Endothelial cell of umbilical vein (primary cell): ENCODE measurements around the gene NMNAT3. TPM values are rescaled to one million over a fixed set of nuclear protein-coding genes. Genes with fewer than 3 reads are reported as not detected.

Experiments used
- BruUV-seq: library from RNA; stranded (reverse); fragments of 400-500 nt; replicated peaks from 2 replicates; lab custom pipeline; 2021; lab: Mats Ljungman, UMichigan
- CTCF ChIA-PET: fragments of 300-600, 350-600 bp; sonication (Branson Sonifier 250); formaldehyde crosslinking; loops from one replicate; lab custom pipeline; 2021; ENCODE audit warnings: antibody characterized with exemption, inconsistent platforms; lab: Charles Lee
- POLR2A ChIA-PET: fragments of 300-600, 350-600 bp; sonication (Branson Sonifier 250); formaldehyde crosslinking; loops from one replicate; lab custom pipeline; 2021; ENCODE audit warnings: antibody characterized with exemption, inconsistent platforms; lab: Charles Lee
- DNase-seq: peaks from one replicate; pipeline ENCODE4 v3.0.0-alpha.2; 2011; ENCODE audit warnings: low read depth, low spot score
- FAIRE-seq: peaks from 2 replicates; lab custom pipeline; 2011; peaks lifted over from hg19 to GRCh38; lab: Jason Lieb, UNC
- H2AFZ ChIP-seq: 2 replicates; pipeline ENCODE4 v1.6.0; 2012; ENCODE audit warnings: low read depth, low read length, control low read depth, inconsistent platforms
- H3K27ac ChIP-seq: 2 replicates; pipeline ENCODE4 v1.5.1; 2011; ENCODE audit warnings: low read depth, mild to moderate bottlenecking, control low read depth, low read length, moderate library complexity; ENCODE audit not compliant: insufficient read depth
- H3K27me3 ChIP-seq, 2 experiments: 2 replicates each; pipeline versions ENCODE4 v1.6.0 to v1.6.1; 2011; ENCODE audit warnings: low read length in 2 of 2, mixed read lengths in 1 of 2; ENCODE audit not compliant: control insufficient read depth in 2 of 2, insufficient read depth in 2 of 2
- H3K36me3 ChIP-seq, 2 experiments: 2 replicates in 1 of 2; 3 replicates in 1 of 2; pipeline ENCODE4 v1.5.1; 2011; ENCODE audit warnings: low read length in 2 of 2, mild to moderate bottlenecking in 1 of 2, moderate library complexity in 1 of 2; ENCODE audit not compliant: control insufficient read depth in 2 of 2, insufficient read depth in 2 of 2; ENCODE audit errors: extremely low read depth in 1 of 2
- H3K4me1 ChIP-seq: 3 replicates; pipeline ENCODE4 v1.5.1; 2011; ENCODE audit warnings: mild to moderate bottlenecking, low read length; ENCODE audit not compliant: control insufficient read depth, insufficient read depth; ENCODE audit errors: extremely low read depth
- H3K4me2 ChIP-seq: 2 replicates; pipeline ENCODE4 v1.6.1; 2011; ENCODE audit warnings: low read length, control low read depth, mixed read lengths; ENCODE audit not compliant: insufficient read depth
- H3K4me3 ChIP-seq, 3 experiments: fragments of 200-600 bp in 1 of 3; sonication (generic), shearing (Covaris generic) in 1 of 3; replicated peaks in 1 of 3; 2 replicates each; pipeline ENCODE4 v1.5.1; 2011 to 2016; ENCODE audit warnings: control low read depth in 3 of 3, low read length in 3 of 3, mild to moderate bottlenecking in 2 of 3, inconsistent platforms in 1 of 3, low read depth in 1 of 3, moderate library complexity in 1 of 3; ENCODE audit not compliant: insufficient read depth in 1 of 3
- H3K79me2 ChIP-seq: 2 replicates; pipeline ENCODE4 v1.6.0; 2012; ENCODE audit warnings: low read length, inconsistent platforms; ENCODE audit not compliant: control insufficient read depth, insufficient read depth
- H3K9ac ChIP-seq: replicated peaks from 2 replicates; pipeline ENCODE3; 2011; ENCODE audit warnings: low read length, control low read depth; ENCODE audit not compliant: insufficient read depth; ENCODE audit errors: extremely low read depth
- H3K9me1 ChIP-seq: replicated peaks from 3 replicates; pipeline ENCODE4 v1.6.0; 2011; ENCODE audit warnings: mild to moderate bottlenecking, low read length; ENCODE audit not compliant: control insufficient read depth, insufficient read depth; ENCODE audit errors: extremely low read depth
- H3K9me3 ChIP-seq: replicated peaks from 2 replicates; pipeline ENCODE4 v1.5.1; 2012; ENCODE audit warnings: low read length, inconsistent platforms; ENCODE audit not compliant: control insufficient read depth, insufficient read depth
- H4K20me1 ChIP-seq: replicated peaks from 2 replicates; pipeline ENCODE3; 2011; ENCODE audit warnings: mild to moderate bottlenecking, low read length; ENCODE audit not compliant: control insufficient read depth, insufficient read depth; ENCODE audit errors: extremely low read depth
- EZH2 ChIP-seq: IDR thresholded peaks from 2 replicates; pipeline ENCODE4 v1.6.1; 2012; ENCODE audit warnings: borderline replicate concordance, low read depth, mild to moderate bottlenecking, moderate library complexity, low read length, inconsistent platforms; ENCODE audit not compliant: severe bottlenecking
- FOS ChIP-seq: IDR thresholded peaks from 2 replicates; pipeline ENCODE4 v1.6.1; 2011; ENCODE audit warnings: mild to moderate bottlenecking, low read length, moderate library complexity, borderline replicate concordance; ENCODE audit not compliant: insufficient read depth
- GATA2 ChIP-seq: IDR thresholded peaks from 2 replicates; pipeline ENCODE4 v1.7.0; 2011; ENCODE audit warnings: low read depth, mild to moderate bottlenecking, moderate library complexity, mixed read lengths, low read length; ENCODE audit not compliant: insufficient read length, insufficient read depth
- JUN ChIP-seq: IDR thresholded peaks from 2 replicates; pipeline ENCODE4 v1.6.1; 2011; ENCODE audit warnings: borderline replicate concordance, low read depth; ENCODE audit not compliant: insufficient read length, insufficient read depth
- MYC ChIP-seq: IDR thresholded peaks from one replicate; pipeline ENCODE4 v1.6.1; 2011; ENCODE audit warnings: mild to moderate bottlenecking, low read depth, low read length
- POLR2A ChIP-seq: IDR thresholded peaks from 2 replicates; pipeline ENCODE4 v1.6.1; 2012; ENCODE audit warnings: low read depth, mild to moderate bottlenecking, control low read depth, low read length
- POLR2AphosphoS5 ChIP-seq: IDR thresholded peaks from 2 replicates; pipeline ENCODE4 v1.6.1; 2012; ENCODE audit warnings: low read depth, mild to moderate bottlenecking, control low read depth, low read length, moderate library complexity; ENCODE audit not compliant: insufficient read depth
- dilution Hi-C: fragments of 300-500 bp; cut with MboI; formaldehyde crosslinking; loops from one replicate; pipeline ENCODE4 v1.15.0; 2019; ENCODE audit warnings: low sequenced_read_pairs; ENCODE audit not compliant: extremely low pct_ligation_motif_present
- intact Hi-C: fragments of 100-400 bp; cut with micrococcal nuclease; formaldehyde crosslinking; loops from one replicate; pipeline ENCODE4 v1.10.0; 2022
- polyA plus RNA-seq, 4 experiments: library from polyadenylated mRNA; depleted of rRNA in 3 of 4; stranded (reverse) in 3 of 4; unstranded in 1 of 4; fragments of >200 nt; gene quantifications; 2 replicates each; pipeline versions ENCODE4 v1.2.1 to v1.2.3, GENCODE V29; 2011 to 2012; ENCODE audit warnings: missing spikeins in 1 of 4
- total RNA-seq: library from RNA; stranded (reverse); gene quantifications from 2 replicates; pipeline ENCODE4 v1.2.3, GENCODE V29; 2021
- TF ChIP-seq, protein P1 (sequence below): IDR thresholded peaks from 2 replicates; pipeline ENCODE4 v1.6.1; 2011; ENCODE audit not compliant: insufficient read depth, insufficient read length
- TF ChIP-seq, protein P2 (sequence below), 2 donors: IDR thresholded peaks; 1 replicate in 1 of 2; 2 replicates in 1 of 2; pipeline ENCODE4 v1.5.1; 2011; ENCODE audit warnings: low read length in 2 of 2, mild to moderate bottlenecking in 2 of 2, moderate library complexity in 2 of 2, control low read depth in 1 of 2, inconsistent platforms in 1 of 2, low read depth in 1 of 2; ENCODE audit not compliant: insufficient read depth in 1 of 2; ENCODE audit errors: extremely low read depth in 1 of 2

NMNAT3 gene
- total and polyA plus RNA-seq, 2 donors (not counting 3 experiments of a cell fraction or from before 2014, with no cell fraction given): 0.59 to 0.60 TPM

DNA sequence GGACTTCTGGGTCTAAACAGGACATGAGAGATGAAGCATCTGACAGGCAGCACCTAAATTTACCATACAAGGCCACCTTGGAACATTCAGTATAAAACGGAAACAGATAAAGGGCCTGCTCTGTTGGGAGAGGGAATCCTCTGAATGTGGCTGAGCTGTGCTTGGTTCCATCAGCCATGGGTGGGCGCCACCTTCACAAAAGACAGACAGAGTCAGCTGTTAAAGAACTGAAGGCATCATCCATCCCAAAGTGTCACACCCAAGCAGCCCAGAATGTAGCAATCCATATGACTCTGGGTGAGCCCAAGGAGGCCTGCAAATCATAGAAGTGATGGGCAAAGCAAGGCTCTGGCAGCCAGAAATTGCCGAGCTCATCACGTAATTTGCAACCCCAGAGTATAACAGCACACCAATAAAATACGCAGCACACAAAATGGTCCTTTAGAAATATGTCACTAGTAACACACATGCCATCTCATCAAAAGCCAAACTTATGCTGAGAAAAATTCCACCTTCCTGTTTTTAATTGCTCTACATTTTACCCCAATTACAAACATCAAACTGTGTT, 113.4 kb downstream of the NMNAT3 start:
- Histone ChIP-seq H3K4me1 (no peaks in the 10 kb centered on the region), H3K79me2 (no peaks in the 10 kb centered on the region), H3K4me2 (no peak overlapping the region), H2AFZ (no peak overlapping the region), H3K4me3 (no peak overlapping the region), H3K36me3 (no peaks in the 10 kb centered on the region), H3K27ac (no peak overlapping the region), H3K27me3 (no peaks in the 10 kb centered on the region), H3K9ac (no peak overlapping the region), H3K9me3 (no peaks in the 10 kb centered on the region), H4K20me1 (no peaks in the 10 kb centered on the region), H3K9me1 (no peaks in the 10 kb centered on the region)
- dilution Hi-C loops: no loop called here
- no peak for FAIRE-seq
- TF ChIP-seq POLR2AphosphoS5 (no peak), EZH2 (no peak), POLR2A (no peak), MYC (no peak)
- TF ChIP-seq, protein P1, sequence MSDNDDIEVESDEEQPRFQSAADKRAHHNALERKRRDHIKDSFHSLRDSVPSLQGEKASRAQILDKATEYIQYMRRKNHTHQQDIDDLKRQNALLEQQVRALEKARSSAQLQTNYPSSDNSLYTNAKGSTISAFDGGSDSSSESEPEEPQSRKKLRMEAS: no peak
- POLR2A ChIA-PET: no interaction called here
- DNase-seq: no peak
- intact Hi-C loops: no loop called here
- CTCF ChIA-PET: no interaction called here
- no TSS peak for BruUV-seq

GRCh38 chr3:139561959-139562676, 115.7 kb downstream of the NMNAT3 start:
- BruUV-seq: no TSS peak
- Histone ChIP-seq H3K4me3 (no peak overlapping the region), H2AFZ (no peak overlapping the region), H3K9me3 (no peaks in the 10 kb centered on the region), H4K20me1 (no peaks in the 10 kb centered on the region), H3K4me2 (no peak overlapping the region), H3K9ac (no peak overlapping the region), H3K4me1 (no peaks in the 10 kb centered on the region), H3K79me2 (no peaks in the 10 kb centered on the region), H3K27ac (no peak overlapping the region), H3K36me3 (no peaks in the 10 kb centered on the region), H3K9me1 (no peaks in the 10 kb centered on the region), H3K27me3 (no peaks in the 10 kb centered on the region)
- FAIRE-seq: no peak
- TF ChIP-seq, protein P1: no peak
- TF ChIP-seq POLR2A (no peak), FOS (no peak), JUN (no peak), GATA2 (no peak)
- TF ChIP-seq, protein P2, sequence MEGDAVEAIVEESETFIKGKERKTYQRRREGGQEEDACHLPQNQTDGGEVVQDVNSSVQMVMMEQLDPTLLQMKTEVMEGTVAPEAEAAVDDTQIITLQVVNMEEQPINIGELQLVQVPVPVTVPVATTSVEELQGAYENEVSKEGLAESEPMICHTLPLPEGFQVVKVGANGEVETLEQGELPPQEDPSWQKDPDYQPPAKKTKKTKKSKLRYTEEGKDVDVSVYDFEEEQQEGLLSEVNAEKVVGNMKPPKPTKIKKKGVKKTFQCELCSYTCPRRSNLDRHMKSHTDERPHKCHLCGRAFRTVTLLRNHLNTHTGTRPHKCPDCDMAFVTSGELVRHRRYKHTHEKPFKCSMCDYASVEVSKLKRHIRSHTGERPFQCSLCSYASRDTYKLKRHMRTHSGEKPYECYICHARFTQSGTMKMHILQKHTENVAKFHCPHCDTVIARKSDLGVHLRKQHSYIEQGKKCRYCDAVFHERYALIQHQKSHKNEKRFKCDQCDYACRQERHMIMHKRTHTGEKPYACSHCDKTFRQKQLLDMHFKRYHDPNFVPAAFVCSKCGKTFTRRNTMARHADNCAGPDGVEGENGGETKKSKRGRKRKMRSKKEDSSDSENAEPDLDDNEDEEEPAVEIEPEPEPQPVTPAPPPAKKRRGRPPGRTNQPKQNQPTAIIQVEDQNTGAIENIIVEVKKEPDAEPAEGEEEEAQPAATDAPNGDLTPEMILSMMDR (IDR thresholded peaks at IDR 0.05; ENCODE audit: extremely low read depth in 1 of 2, insufficient read depth in 1 of 2, low read depth in 1 of 2, low read length in 2 of 2): peak; percentile 36 to 63
- ChIA-PET POLR2A (no interaction called here), CTCF (interaction anchor here (0.9 to 1.7 kb wide), 5 partner anchors 20 to 626 kb away, joined by 3 to 23 read pairs (median 3); partner anchors contain the start of gene COPB2)
- DNase-seq: peak; percentile 37
- intact Hi-C loops: loop anchor here (1.0 kb wide), 1 partner anchor 135 kb away; no protein-coding TSS in a partner anchor
- dilution Hi-C loops: no loop called here
